ENCODE measurements around the gene ADGRG7. TPM values are rescaled to one million over a fixed set of nuclear protein-coding genes. Genes with fewer than 3 reads are reported as not detected.

The ADGRG7 gene
- polyA plus RNA-seq, 1 experiment: not detected

- CTCF ChIA-PET: no interaction called here
- Histone ChIP-seq H3K27me3 (ENCODE audit: control insufficient read depth, insufficient read depth, low read length) (peaks cover 14% of the 10 kb centered on the region), H3K4me3 (ENCODE audit: low read depth, low read length) (no peak overlapping the region), H3K36me3 (ENCODE audit: control insufficient read depth, insufficient read depth, low read length) (no peaks in the 10 kb centered on the region)
- POLR2A ChIA-PET: interaction anchor here (0.6 kb wide), 1 partner anchor 511 kb away, joined by 3 read pairs; no protein-coding TSS in a partner anchor
- no peak for TF ChIP-seq CTCF (IDR thresholded peaks at IDR 0.05; ENCODE audit: insufficient read depth, low read depth, low read length)
- DNase-seq (ENCODE audit: low read depth): no peak
Measured at GRCh38 chr3:100696161-100696560, 86.8 kb downstream of the ADGRG7 start.

DNA sequence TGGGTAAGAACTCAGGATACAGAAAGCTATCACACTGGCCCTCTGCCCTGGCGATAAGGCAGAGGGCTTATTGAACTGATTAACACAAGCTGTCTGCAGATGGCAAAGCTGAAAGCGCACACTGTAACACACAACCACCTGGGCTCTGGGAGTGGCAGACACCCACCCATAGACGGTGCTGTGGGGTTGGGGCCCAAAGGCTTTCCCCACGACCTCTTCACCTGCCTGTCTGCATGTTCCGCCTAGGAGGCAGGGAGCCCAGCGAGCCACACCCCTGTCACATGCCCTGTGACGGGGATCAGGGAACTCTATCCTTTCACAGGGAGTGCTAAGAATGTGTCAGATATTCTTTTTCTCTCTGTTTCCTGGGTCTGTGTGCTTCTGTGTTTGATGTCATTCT, 87.8 kb downstream of the ADGRG7 start:
- CTCF ChIA-PET: no interaction called here
- Histone ChIP-seq H3K27me3 (ENCODE audit: control insufficient read depth, insufficient read depth, low read length) (peaks cover 14% of the 10 kb centered on the region), H3K36me3 (ENCODE audit: control insufficient read depth, insufficient read depth, low read length) (no peaks in the 10 kb centered on the region), H3K4me3 (ENCODE audit: low read depth, low read length) (no peak overlapping the region)
- DNase-seq (ENCODE audit: low read depth): no peak
- no peak for TF ChIP-seq CTCF (IDR thresholded peaks at IDR 0.05; ENCODE audit: insufficient read depth, low read depth, low read length)
- POLR2A ChIA-PET: no interaction called here

DNA sequence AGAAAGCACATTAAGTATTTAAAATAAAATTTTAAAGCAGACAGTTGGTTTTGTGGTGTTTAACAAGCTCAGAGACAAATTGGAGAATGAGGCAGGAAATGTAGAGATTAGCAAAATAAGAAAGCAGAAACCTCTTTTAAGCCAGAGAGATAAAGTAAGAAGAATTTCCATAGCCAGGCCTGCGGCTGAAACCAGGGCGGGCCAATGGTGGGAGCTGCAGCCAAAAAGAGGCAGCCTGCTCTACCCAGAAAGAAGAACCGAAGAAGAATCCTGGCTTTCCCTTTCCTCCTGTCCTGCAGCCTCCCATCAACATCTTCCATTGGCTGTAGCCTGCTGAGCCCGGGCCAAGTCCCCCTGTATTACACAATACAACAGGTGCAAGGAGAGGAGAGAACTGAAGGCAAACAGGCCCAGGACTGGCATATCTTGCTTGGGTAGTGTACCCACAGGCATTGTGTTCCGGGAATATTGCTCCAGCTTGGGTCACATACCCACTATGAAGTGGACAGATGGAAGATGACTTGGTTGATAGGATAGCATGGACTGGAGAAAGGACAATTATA, 88.4 kb downstream of the ADGRG7 start:
- ChIA-PET POLR2A (no interaction called here), CTCF (no interaction called here)
- no peak for TF ChIP-seq CTCF (IDR thresholded peaks at IDR 0.05; ENCODE audit: insufficient read depth, low read depth, low read length)
- Histone ChIP-seq H3K4me3 (ENCODE audit: low read depth, low read length) (no peak overlapping the region), H3K27me3 (ENCODE audit: control insufficient read depth, insufficient read depth, low read length) (peaks cover 14% of the 10 kb centered on the region), H3K36me3 (ENCODE audit: control insufficient read depth, insufficient read depth, low read length) (no peaks in the 10 kb centered on the region)
- no peak for DNase-seq (ENCODE audit: low read depth)

DNA sequence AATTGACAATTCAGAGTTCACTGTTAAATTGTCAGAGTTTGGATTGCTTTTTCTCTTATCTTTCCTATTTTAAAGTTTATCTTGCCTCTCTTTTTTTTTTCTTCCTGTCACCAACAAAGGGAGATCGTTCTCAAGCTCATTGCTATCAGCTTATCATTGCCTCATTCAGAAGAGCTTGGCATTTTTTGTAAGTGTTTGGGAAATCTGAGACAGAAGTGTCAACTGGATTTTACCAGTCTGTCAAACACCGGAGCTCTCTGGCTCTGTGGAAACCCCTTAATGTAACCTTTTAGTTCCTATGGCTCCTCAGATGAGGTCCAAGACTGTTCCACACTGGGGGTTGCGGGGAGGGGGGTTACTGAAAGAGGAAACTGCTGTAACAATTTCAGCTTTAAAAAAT, 89.3 kb downstream of the ADGRG7 start:
- POLR2A ChIA-PET: no interaction called here
- Histone ChIP-seq H3K36me3 (ENCODE audit: control insufficient read depth, insufficient read depth, low read length) (no peaks in the 10 kb centered on the region), H3K4me3 (ENCODE audit: low read depth, low read length) (no peak overlapping the region), H3K27me3 (ENCODE audit: control insufficient read depth, insufficient read depth, low read length) (peaks cover 14% of the 10 kb centered on the region)
- TF ChIP-seq CTCF (IDR thresholded peaks at IDR 0.05; ENCODE audit: insufficient read depth, low read depth, low read length): no peak
- no peak for DNase-seq (ENCODE audit: low read depth)
- CTCF ChIA-PET: no interaction called here

GRCh38 chr3:100700708-100701107, 91.3 kb downstream of the ADGRG7 start:
- CTCF ChIA-PET: no interaction called here
- DNase-seq (ENCODE audit: low read depth): no peak
- Histone ChIP-seq H3K36me3 (ENCODE audit: control insufficient read depth, insufficient read depth, low read length) (no peaks in the 10 kb centered on the region), H3K4me3 (ENCODE audit: low read depth, low read length) (no peak overlapping the region), H3K27me3 (ENCODE audit: control insufficient read depth, insufficient read depth, low read length) (peaks cover 11% of the 10 kb centered on the region)
- TF ChIP-seq CTCF (IDR thresholded peaks at IDR 0.05; ENCODE audit: insufficient read depth, low read depth, low read length): no peak
- POLR2A ChIA-PET: no interaction called here

Measured in BJ (cell line).